Measurements from ENCODE around the gene TPI1. TPM values are rescaled to one million over a fixed set of nuclear protein-coding genes. Genes with fewer than 3 reads are reported as not detected.

The TPI1 gene
- total and polyA plus RNA-seq, 3 donors from 2014 or later, result 347 to 544 (median 356) TPM

GRCh38 chr12:6916426-6917200 lies 49.3 kb downstream of the TPI1 start:
- no peak overlapping the region for H3K27ac ChIP-seq
- H3K4me1 ChIP-seq, result peaks cover 15% of the 10 kb centered on the region
- no peaks in the 10 kb centered on the region for H3K27me3 ChIP-seq
- H3K4me3 ChIP-seq, result no peak overlapping the region
- no peak for TF ChIP-seq POLR2A (IDR thresholded peaks at IDR 0.05)
- TF ChIP-seq CTCF (IDR thresholded peaks at IDR 0.05), result no peak
- WGBS, 2 donors, result 88 to 93% methylated on average over 10 to 11 of the region's 11 CpGs
- H3K9me3 ChIP-seq, result no peaks in the 10 kb centered on the region
- no peak for DNase-seq
- intact Hi-C loops (cut with DNase I; ENCODE audit: low total_unique reads), result no loop called here
- no peaks in the 10 kb centered on the region for H3K36me3 ChIP-seq (ENCODE audit: low read depth, missing control alignments)

- Histone ChIP-seq H3K27me3 (no peaks in the 10 kb centered on the region), H3K4me1 (peaks cover 15% of the 10 kb centered on the region), H3K9me3 (no peaks in the 10 kb centered on the region), H3K27ac (no peak overlapping the region), H3K36me3 (ENCODE audit: low read depth, missing control alignments) (no peaks in the 10 kb centered on the region), H3K4me3 (no peak overlapping the region)
- intact Hi-C loops (cut with DNase I; ENCODE audit: low total_unique reads), result no loop called here
- 83 to 84% methylated on average over 11 to 14 of the region's 14 CpGs for WGBS, 2 donors
- DNase-seq, result no peak
- no peak for TF ChIP-seq POLR2A (IDR thresholded peaks at IDR 0.05)
- TF ChIP-seq CTCF (IDR thresholded peaks at IDR 0.05), result no peak
These were observed 50.3 kb downstream of the TPI1 start for GRCh38 chr12:6917491-6918231.

DNA sequence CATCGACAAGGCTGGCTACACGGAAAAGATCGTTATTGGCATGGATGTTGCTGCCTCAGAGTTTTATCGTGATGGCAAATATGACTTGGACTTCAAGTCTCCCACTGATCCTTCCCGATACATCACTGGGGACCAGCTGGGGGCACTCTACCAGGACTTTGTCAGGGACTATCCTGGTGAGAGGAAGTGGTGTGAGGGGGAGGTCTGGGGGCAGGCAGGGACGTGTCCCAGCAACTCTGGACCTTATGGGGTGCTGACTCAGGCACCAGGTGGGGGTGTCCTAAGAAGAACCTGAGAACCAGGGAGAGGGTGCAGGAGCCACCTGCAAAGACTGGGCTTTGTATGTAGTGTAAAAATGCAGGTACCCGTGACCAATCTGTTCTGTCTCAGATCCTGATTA lies 52.3 kb downstream of the TPI1 start:
- 68 to 72% methylated on average over 7 of the region's 7 CpGs for whole genome bisulfite sequencing, 2 donors
- TF ChIP-seq POLR2A (IDR thresholded peaks at IDR 0.05), result no peak
- no peak for TF ChIP-seq CTCF (IDR thresholded peaks at IDR 0.05)
- Histone ChIP-seq H3K9me3 (no peaks in the 10 kb centered on the region), H3K4me1 (peaks cover 16% of the 10 kb centered on the region), H3K27ac (no peak overlapping the region), H3K4me3 (no peak overlapping the region), H3K36me3 (ENCODE audit: low read depth, missing control alignments) (no peaks in the 10 kb centered on the region), H3K27me3 (no peaks in the 10 kb centered on the region)
- DNase-seq, result no peak
- intact Hi-C loops (cut with DNase I; ENCODE audit: low total_unique reads), result no loop called here

Other genes with a start within 250 kb of the TPI1 start
- 1 to 10 TPM; 1.5 to 2.4 TPM for gene LPAR5, start 231.6 kb upstream of the TPI1 start, total RNA-seq
- 3.1 TPM for gene LPAR5, start 231.6 kb upstream of the TPI1 start, polyA plus RNA-seq (ENCODE audit: insufficient read depth, low read depth, low replicate concordance)
- 100 to 1,000 TPM; 172 to 241 TPM for gene ACRBP, start 220.1 kb upstream of the TPI1 start, total RNA-seq
- 715 TPM for gene ACRBP, start 220.1 kb upstream of the TPI1 start, polyA plus RNA-seq (ENCODE audit: insufficient read depth, low read depth, low replicate concordance)
- 10 to 100 TPM; 58.3 to 63.0 TPM for gene ING4, start 204.4 kb upstream of the TPI1 start, total RNA-seq
- 48.1 TPM for gene ING4, start 204.4 kb upstream of the TPI1 start, polyA plus RNA-seq (ENCODE audit: insufficient read depth, low read depth, low replicate concordance)
- gene ZNF384, start 178.2 kb upstream of the TPI1 start, total RNA-seq, result 10 to 100 TPM; 78.5 to 85.1 TPM
- gene ZNF384, start 178.2 kb upstream of the TPI1 start, polyA plus RNA-seq (ENCODE audit: insufficient read depth, low read depth, low replicate concordance), result 94.9 TPM
- 1 to 10 TPM; 3.3 to 5.8 TPM for gene PIANP, start 166.7 kb upstream of the TPI1 start, total RNA-seq
- gene PIANP, start 166.7 kb upstream of the TPI1 start, polyA plus RNA-seq (ENCODE audit: insufficient read depth, low read depth, low replicate concordance), result 7.6 TPM
- 10 to 100 TPM; 68.3 to 82.4 TPM for gene COPS7A, start 143.5 kb upstream of the TPI1 start, total RNA-seq
- gene COPS7A, start 143.5 kb upstream of the TPI1 start, polyA plus RNA-seq (ENCODE audit: insufficient read depth, low read depth, low replicate concordance), result 69.4 TPM
- gene MLF2, start 114.4 kb upstream of the TPI1 start, total RNA-seq, result 100 to 1,000 TPM; 211 to 242 TPM
- 177 TPM for gene MLF2, start 114.4 kb upstream of the TPI1 start, polyA plus RNA-seq (ENCODE audit: insufficient read depth, low read depth, low replicate concordance)
- gene PTMS, start 101.2 kb upstream of the TPI1 start, total RNA-seq, result 10 to 100 TPM; 53.4 to 64.3 TPM
- 185 TPM for gene PTMS, start 101.2 kb upstream of the TPI1 start, polyA plus RNA-seq (ENCODE audit: insufficient read depth, low read depth, low replicate concordance)
- 1 to 10 TPM; 4.1 to 7.1 TPM for gene LAG3, start 95.0 kb upstream of the TPI1 start, total RNA-seq
- gene LAG3, start 95.0 kb upstream of the TPI1 start, polyA plus RNA-seq (ENCODE audit: insufficient read depth, low read depth, low replicate concordance), result 6.3 TPM
- gene CD4, start 78.0 kb upstream of the TPI1 start, total RNA-seq, result 1 to 10 TPM; 2.0 to 4.5 TPM
- gene CD4, start 78.0 kb upstream of the TPI1 start, polyA plus RNA-seq (ENCODE audit: insufficient read depth, low read depth, low replicate concordance), result 22.2 TPM
- gene GPR162, start 45.7 kb upstream of the TPI1 start, total RNA-seq, result 1 to 10 TPM in 1 of 2 donors, under 1 TPM in 1; 0.94 to 2.2 TPM
- 1.8 TPM for gene GPR162, start 45.7 kb upstream of the TPI1 start, polyA plus RNA-seq (ENCODE audit: insufficient read depth, low read depth, low replicate concordance)
- 10 to 100 TPM; 13.1 to 18.8 TPM for gene P3H3, start 39.1 kb upstream of the TPI1 start, total RNA-seq
- gene P3H3, start 39.1 kb upstream of the TPI1 start, polyA plus RNA-seq (ENCODE audit: insufficient read depth, low read depth, low replicate concordance), result 19.2 TPM
- 1 to 10 TPM; 4.8 to 5.0 TPM for gene GNB3, start 26.6 kb upstream of the TPI1 start, total RNA-seq
- gene GNB3, start 26.6 kb upstream of the TPI1 start, polyA plus RNA-seq (ENCODE audit: insufficient read depth, low read depth, low replicate concordance), result 1.6 TPM
- gene CDCA3, start 16.2 kb upstream of the TPI1 start, total RNA-seq, result 10 to 100 TPM; 27.5 to 43.5 TPM
- 81.7 TPM for gene CDCA3, start 16.2 kb upstream of the TPI1 start, polyA plus RNA-seq (ENCODE audit: insufficient read depth, low read depth, low replicate concordance)
- 10 to 100 TPM; 96.1 to 97.5 TPM for gene USP5, start 15.4 kb upstream of the TPI1 start, total RNA-seq
- gene USP5, start 15.4 kb upstream of the TPI1 start, polyA plus RNA-seq (ENCODE audit: insufficient read depth, low read depth, low replicate concordance), result 154 TPM
- gene SPSB2, start 5.8 kb downstream of the TPI1 start, total RNA-seq, result 10 to 100 TPM; 11.6 to 22.0 TPM
- gene SPSB2, start 5.8 kb downstream of the TPI1 start, polyA plus RNA-seq (ENCODE audit: insufficient read depth, low read depth, low replicate concordance), result 21.3 TPM
- gene LRRC23, start 37.3 kb downstream of the TPI1 start, total RNA-seq, result 10 to 100 TPM; 32.7 to 33.9 TPM
- gene LRRC23, start 37.3 kb downstream of the TPI1 start, polyA plus RNA-seq (ENCODE audit: insufficient read depth, low read depth, low replicate concordance), result 112 TPM
- 1 to 10 TPM; 8.8 to 8.9 TPM for gene ENO2, start 47.0 kb downstream of the TPI1 start, total RNA-seq
- gene ENO2, start 47.0 kb downstream of the TPI1 start, polyA plus RNA-seq (ENCODE audit: insufficient read depth, low read depth, low replicate concordance), result 14.3 TPM
- 10 to 100 TPM; 63.4 to 73.2 TPM for gene ATN1, start 60.4 kb downstream of the TPI1 start, total RNA-seq
- gene ATN1, start 60.4 kb downstream of the TPI1 start, polyA plus RNA-seq (ENCODE audit: insufficient read depth, low read depth, low replicate concordance), result 40.5 TPM
- not detected for gene RNU7-1, start 76.3 kb downstream of the TPI1 start, total RNA-seq
- not detected for gene RNU7-1, start 76.3 kb downstream of the TPI1 start, polyA plus RNA-seq (ENCODE audit: insufficient read depth, low read depth, low replicate concordance)
- 100 to 1,000 TPM; 143 to 236 TPM for gene C12orf57, start 76.5 kb downstream of the TPI1 start, total RNA-seq
- gene C12orf57, start 76.5 kb downstream of the TPI1 start, polyA plus RNA-seq (ENCODE audit: insufficient read depth, low read depth, low replicate concordance), result 141 TPM
- 1 to 10 TPM; 3.7 to 9.1 TPM for gene PTPN6, start 83.8 kb downstream of the TPI1 start, total RNA-seq
- gene PTPN6, start 83.8 kb downstream of the TPI1 start, polyA plus RNA-seq (ENCODE audit: insufficient read depth, low read depth, low replicate concordance), result 19.1 TPM
- 100 to 1,000 TPM; 118 to 153 TPM for gene PHB2, start 103.1 kb downstream of the TPI1 start, total RNA-seq
- gene PHB2, start 103.1 kb downstream of the TPI1 start, polyA plus RNA-seq (ENCODE audit: insufficient read depth, low read depth, low replicate concordance), result 97.3 TPM
- 10 to 100 TPM; 40.2 to 45.5 TPM for gene EMG1, start 103.4 kb downstream of the TPI1 start, total RNA-seq
- gene EMG1, start 103.4 kb downstream of the TPI1 start, polyA plus RNA-seq (ENCODE audit: insufficient read depth, low read depth, low replicate concordance), result 36.7 TPM
- gene LPCAT3, start 150.9 kb downstream of the TPI1 start, total RNA-seq, result 10 to 100 TPM; 26.0 to 30.2 TPM
- 33.2 TPM for gene LPCAT3, start 150.9 kb downstream of the TPI1 start, polyA plus RNA-seq (ENCODE audit: insufficient read depth, low read depth, low replicate concordance)
- gene C1S, start 193.2 kb downstream of the TPI1 start, total RNA-seq, result 100 to 1,000 TPM in 1 of 2 donors, 10 to 100 TPM in 1; 86.1 to 190 TPM
- 271 TPM for gene C1S, start 193.2 kb downstream of the TPI1 start, polyA plus RNA-seq (ENCODE audit: insufficient read depth, low read depth, low replicate concordance)
- gene C1R, start 224.9 kb downstream of the TPI1 start, total RNA-seq, result 100 to 1,000 TPM in 1 of 2 donors, 10 to 100 TPM in 1; 51.4 to 174 TPM
- gene C1R, start 224.9 kb downstream of the TPI1 start, polyA plus RNA-seq (ENCODE audit: insufficient read depth, low read depth, low replicate concordance), result 330 TPM
- 10 to 100 TPM; 23.9 to 31.8 TPM for gene C1RL, start 241.7 kb downstream of the TPI1 start, total RNA-seq
- 19.8 TPM for gene C1RL, start 241.7 kb downstream of the TPI1 start, polyA plus RNA-seq (ENCODE audit: insufficient read depth, low read depth, low replicate concordance)